MCF 10A (cell line): ENCODE results near the gene RAC3. TPM values are rescaled to one million over a fixed set of nuclear protein-coding genes. Genes with fewer than 3 reads are reported as not detected.
A peak's percentile ranks its signal among the peaks of the same experiment; 100 is the strongest.
"Not testable (repeated sequence)": the region's sequence is repeated elsewhere in the genome, so short reads cannot be mapped to it uniquely, and the experiment has no call there.

Experiments
- BruUV-seq: library from RNA; stranded (reverse); fragments of 400-500 nt; replicated peaks from 2 replicates; lab custom pipeline; 2021; lab: Mats Ljungman, UMichigan
- CTCF ChIA-PET: fragments of 300-600 bp; sonication (Branson Sonifier 250); formaldehyde crosslinking; extraction: SDS; loops from one replicate; lab custom pipeline; 2021; ENCODE audit warnings: antibody characterized with exemption, inconsistent platforms; lab: Yijun Ruan, JAX
- POLR2A ChIA-PET: fragments of 300-600, 350-650 bp; sonication (Branson Sonifier 250); formaldehyde crosslinking; extraction: SDS; loops from one replicate; lab custom pipeline; 2020; ENCODE audit warnings: antibody characterized with exemption, inconsistent platforms; lab: Yijun Ruan, JAX
- DNase-seq: peaks from one replicate; pipeline ENCODE4 v3.0.0-alpha.2; 2018; ENCODE audit not compliant: unreplicated experiment
- H3K27ac Mint-ChIP-seq: one replicate; pipeline ENCODE4 v1.8.0; 2022; ENCODE audit warnings: mild to moderate bottlenecking, low read depth, mixed read lengths; ENCODE audit not compliant: unreplicated experiment
- H3K27me3 Mint-ChIP-seq: one replicate; pipeline ENCODE4 v1.8.0; 2022; ENCODE audit warnings: mixed read lengths; ENCODE audit not compliant: insufficient read depth, unreplicated experiment
- H3K36me3 Mint-ChIP-seq: one replicate; pipeline ENCODE4 v1.8.0; 2022; ENCODE audit warnings: mild to moderate bottlenecking, moderate library complexity, mixed read lengths; ENCODE audit not compliant: insufficient read depth, unreplicated experiment
- H3K4me1 Mint-ChIP-seq: one replicate; pipeline ENCODE4 v1.8.0; 2022; ENCODE audit warnings: mixed read lengths; ENCODE audit not compliant: insufficient read depth, unreplicated experiment
- H3K4me3 Mint-ChIP-seq: one replicate; pipeline ENCODE4 v1.8.0; 2022; ENCODE audit warnings: mild to moderate bottlenecking, moderate library complexity, mixed read lengths; ENCODE audit not compliant: unreplicated experiment
- H3K9me3 Mint-ChIP-seq: one replicate; pipeline ENCODE4 v1.8.0; 2022; ENCODE audit warnings: mixed read lengths; ENCODE audit not compliant: unreplicated experiment
- intact Hi-C: fragments of 100-400 bp; cut with micrococcal nuclease; formaldehyde crosslinking; loops from 2 replicates; pipeline ENCODE4 v1.14.1; 2022
- total RNA-seq: library from RNA; stranded (reverse); gene quantifications from 2 replicates; pipeline ENCODE4 v1.2.3, GENCODE V29; 2022
- TF ChIP-seq, protein P1 (sequence below): fragments of 200-600 bp; IDR thresholded peaks from one replicate; pipeline ENCODE4 v1.8.0; 2022; ENCODE audit warnings: antibody characterized with exemption, mild to moderate bottlenecking; ENCODE audit not compliant: unreplicated experiment

Gene RAC3
- total RNA-seq, 1 experiment from 2014 or later = 9.7 TPM

DNA sequence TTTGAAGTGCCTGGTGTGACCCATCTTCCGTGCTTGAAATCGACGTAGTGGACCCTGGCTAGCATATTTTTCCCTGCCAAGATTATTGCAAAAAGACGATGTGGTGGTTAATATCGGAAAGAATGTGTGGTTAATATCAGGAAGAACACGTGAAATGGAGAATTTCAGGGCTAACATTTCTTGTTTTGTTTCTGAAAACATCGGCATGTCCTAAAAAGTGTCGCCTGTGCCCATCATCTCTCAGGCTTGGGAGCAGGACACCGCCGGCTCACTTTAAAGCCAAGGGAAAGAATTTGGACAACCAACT, 6.4 kb downstream of the RAC3 start:
- TF ChIP-seq, protein P1, sequence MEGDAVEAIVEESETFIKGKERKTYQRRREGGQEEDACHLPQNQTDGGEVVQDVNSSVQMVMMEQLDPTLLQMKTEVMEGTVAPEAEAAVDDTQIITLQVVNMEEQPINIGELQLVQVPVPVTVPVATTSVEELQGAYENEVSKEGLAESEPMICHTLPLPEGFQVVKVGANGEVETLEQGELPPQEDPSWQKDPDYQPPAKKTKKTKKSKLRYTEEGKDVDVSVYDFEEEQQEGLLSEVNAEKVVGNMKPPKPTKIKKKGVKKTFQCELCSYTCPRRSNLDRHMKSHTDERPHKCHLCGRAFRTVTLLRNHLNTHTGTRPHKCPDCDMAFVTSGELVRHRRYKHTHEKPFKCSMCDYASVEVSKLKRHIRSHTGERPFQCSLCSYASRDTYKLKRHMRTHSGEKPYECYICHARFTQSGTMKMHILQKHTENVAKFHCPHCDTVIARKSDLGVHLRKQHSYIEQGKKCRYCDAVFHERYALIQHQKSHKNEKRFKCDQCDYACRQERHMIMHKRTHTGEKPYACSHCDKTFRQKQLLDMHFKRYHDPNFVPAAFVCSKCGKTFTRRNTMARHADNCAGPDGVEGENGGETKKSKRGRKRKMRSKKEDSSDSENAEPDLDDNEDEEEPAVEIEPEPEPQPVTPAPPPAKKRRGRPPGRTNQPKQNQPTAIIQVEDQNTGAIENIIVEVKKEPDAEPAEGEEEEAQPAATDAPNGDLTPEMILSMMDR = no peak
- intact Hi-C loops = loop anchor here (10.0 kb wide), 2 partner anchors 57 to 207 kb away; partner anchors contain the start of gene FASN
- H3K27ac Mint-ChIP-seq = peak overlapping the region; percentile 88

DNA sequence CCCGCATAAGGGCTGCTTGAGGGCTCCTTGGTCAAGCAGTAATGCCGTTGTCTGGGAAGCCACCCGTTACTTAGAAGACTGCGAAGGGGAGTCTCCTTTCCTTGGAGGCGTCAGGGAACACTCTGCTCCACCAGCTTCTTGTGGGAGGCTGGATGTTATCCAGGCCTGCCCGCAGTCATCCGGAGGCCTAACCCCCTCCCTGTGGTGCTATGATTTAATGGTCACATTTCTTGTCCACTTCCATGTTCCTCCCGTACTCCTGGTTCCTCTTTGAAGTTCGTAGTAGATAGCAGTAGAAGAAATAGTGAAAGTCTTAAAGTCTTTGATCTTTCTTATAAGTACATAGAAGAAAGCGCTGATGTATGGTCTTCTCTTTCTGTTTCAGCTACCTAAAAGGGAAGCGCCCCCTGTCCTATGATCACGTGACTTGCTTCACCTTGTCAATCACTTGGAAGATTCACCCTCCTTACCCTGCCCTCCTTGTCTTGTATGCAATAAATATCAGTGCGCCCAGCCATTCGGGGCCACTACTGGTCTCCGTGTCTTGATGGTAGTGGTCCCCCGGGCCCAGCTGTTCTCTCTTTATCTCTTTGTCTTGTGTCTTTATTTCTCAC, 7.4 kb downstream of the RAC3 start:
- POLR2A ChIA-PET = interaction anchor here (1.5 to 1.9 kb wide), 3 partner anchors 9 to 16 kb away, joined by 6 to 19 read pairs (median 6); partner anchors contain the start of genes CENPX, GPS1 and LRRC45
- DNase-seq, H3K36me3 Mint-ChIP-seq, H3K27ac Mint-ChIP-seq, BruUV-seq, H3K4me3 Mint-ChIP-seq, H3K4me1 Mint-ChIP-seq, H3K9me3 Mint-ChIP-seq, H3K27me3 Mint-ChIP-seq: not testable (repeated sequence)
- intact Hi-C loops = loop anchor here (10.0 kb wide), 2 partner anchors 56 to 206 kb away; partner anchors contain the start of gene FASN
- CTCF ChIA-PET = interaction anchor here (0.6 to 1.7 kb wide), 2 partner anchors 18 to 239 kb away, joined by 3 to 11 read pairs; no protein-coding TSS in a partner anchor

More for the DNA sequence above, 6.4 kb downstream of the RAC3 start:
- ChIA-PET POLR2A (interaction anchor here (0.6 to 1.9 kb wide), 26 partner anchors 8 to 642 kb away, joined by 3 to 19 read pairs (median 4); partner anchors contain the start of genes BAHCC1, CENPX, DUS1L and GPS1), CTCF (interaction anchor here (0.6 to 1.7 kb wide), 10 partner anchors 12 to 493 kb away, joined by 3 to 11 read pairs (median 3); no protein-coding TSS in a partner anchor)
- H3K27me3 Mint-ChIP-seq = no peaks in the 10 kb centered on the region
- peaks cover 8% of the 10 kb centered on the region for H3K4me1 Mint-ChIP-seq
- no TSS peak for BruUV-seq
- no peaks in the 10 kb centered on the region for H3K9me3 Mint-ChIP-seq
- H3K4me3 Mint-ChIP-seq = peak overlapping the region; percentile 82
- no peaks in the 10 kb centered on the region for H3K36me3 Mint-ChIP-seq
- no peak for DNase-seq

DNA sequence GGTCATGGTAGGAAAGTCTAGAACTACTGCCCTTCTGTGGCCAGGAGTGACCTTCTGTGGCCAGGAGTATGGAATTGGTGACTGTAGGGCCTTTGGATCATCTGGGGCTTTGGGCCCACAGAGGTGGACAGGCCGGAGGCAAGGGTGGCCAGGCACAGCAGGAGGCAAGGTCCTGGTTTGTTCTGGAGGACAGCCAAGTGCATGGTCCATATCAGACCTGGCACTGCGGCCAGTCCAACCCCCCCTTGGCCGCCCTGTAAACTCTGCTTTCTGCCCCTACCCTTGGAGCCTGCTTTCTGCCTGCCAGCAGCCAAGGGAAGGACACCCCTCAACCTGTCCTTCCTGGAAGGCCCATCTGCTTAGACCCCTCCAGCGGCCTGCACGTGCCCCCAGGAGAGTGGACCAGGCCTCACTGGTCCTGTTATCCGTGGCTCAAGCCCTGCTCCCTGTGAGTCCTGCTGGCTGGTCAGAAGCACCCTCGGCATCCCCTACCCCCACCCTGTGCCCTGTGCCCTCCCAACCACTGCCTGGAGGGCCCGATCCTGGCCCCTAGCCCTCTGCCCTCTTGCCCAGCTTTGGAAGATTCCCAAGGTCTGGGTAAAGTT, 8.3 kb downstream of the RAC3 start:
- BruUV-seq = no TSS peak
- intact Hi-C loops = loop anchor here (10.0 kb wide), 2 partner anchors 55 to 205 kb away; partner anchors contain the start of gene FASN

DNA sequence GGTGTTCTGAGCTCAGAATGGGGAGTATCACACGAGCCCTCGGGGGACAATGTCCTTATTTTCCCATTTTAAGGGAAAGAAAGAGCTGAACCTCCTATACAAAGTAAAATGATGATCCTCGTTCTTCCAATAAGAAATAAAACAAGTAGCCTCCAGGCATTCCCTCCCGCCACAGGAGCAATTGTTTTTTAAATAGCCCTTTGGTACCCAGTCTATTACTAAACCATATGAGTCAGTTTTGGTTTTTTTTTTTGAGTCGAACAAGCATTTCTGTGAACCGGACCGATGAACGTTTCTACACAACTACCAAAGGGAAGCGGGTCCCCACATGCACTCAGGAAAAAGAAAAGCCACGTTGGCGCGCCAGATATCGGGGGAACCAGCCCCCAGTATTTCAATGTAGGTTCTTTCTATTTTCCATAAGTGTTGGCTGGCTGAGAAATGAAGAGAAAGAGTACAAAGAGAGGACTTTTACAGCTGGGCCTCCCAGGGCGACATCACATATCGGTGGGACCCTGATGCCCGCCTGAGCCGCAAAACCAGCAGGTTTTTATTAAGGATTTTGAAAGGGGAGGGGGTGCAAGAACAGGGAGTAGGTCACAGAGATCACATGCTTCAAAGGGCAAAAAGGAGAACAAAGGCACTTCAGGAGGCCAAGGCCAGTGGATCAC, 9.8 kb downstream of the RAC3 start:
- TF ChIP-seq, protein P1 = no peak
- Mint-ChIP-seq H3K4me3 (no peak overlapping the region), H3K27ac (no peak overlapping the region), H3K4me1 (peaks cover 8% of the 10 kb centered on the region), H3K36me3 (peaks cover 8% of the 10 kb centered on the region), H3K9me3 (no peaks in the 10 kb centered on the region), H3K27me3 (no peaks in the 10 kb centered on the region)
- no TSS peak for BruUV-seq
- no peak for DNase-seq
- POLR2A ChIA-PET = interaction anchor here (0.7 to 1.2 kb wide), 4 partner anchors 9 to 24 kb away, joined by 3 to 8 read pairs (median 3); partner anchors contain the start of gene DUS1L
- CTCF ChIA-PET = interaction anchor here (0.6 to 0.7 kb wide), 3 partner anchors 69 to 272 kb away, joined by 3 to 5 read pairs (median 3); no protein-coding TSS in a partner anchor
- intact Hi-C loops = no loop called here

More for the DNA sequence above, 8.3 kb downstream of the RAC3 start:
- TF ChIP-seq, protein P1 = no peak
- peaks cover 8% of the 10 kb centered on the region for H3K4me1 Mint-ChIP-seq
- no peak for DNase-seq
- no peaks in the 10 kb centered on the region for H3K9me3 Mint-ChIP-seq
- no peak overlapping the region for H3K4me3 Mint-ChIP-seq
- CTCF ChIA-PET = interaction anchor here (0.6 kb wide), 2 partner anchors 97 to 238 kb away, joined by 3 read pairs; no protein-coding TSS in a partner anchor
- H3K27me3 Mint-ChIP-seq = no peaks in the 10 kb centered on the region
- no peak overlapping the region for H3K27ac Mint-ChIP-seq
- POLR2A ChIA-PET = interaction anchor here (0.6 kb wide), 1 partner anchor 56 kb away, joined by 3 read pairs; no protein-coding TSS in a partner anchor
- H3K36me3 Mint-ChIP-seq = peaks cover 6% of the 10 kb centered on the region
